IMR-90 (cell line): ENCODE data around the gene UBXN11. TPM values are rescaled to one million over a fixed set of nuclear protein-coding genes. Genes with fewer than 3 reads are reported as not detected.

ENCODE experiments used
- ATAC-seq: fragments of 200-7000 bp; cut with Tn5 transposase; 2 replicates; pipeline ENCODE4 v1.9.1; 2020; ENCODE audit warnings: low read depth, mild to moderate bottlenecking, moderate library complexity
- BruUV-seq: library from RNA; stranded (reverse); fragments of 400-500 nt; replicated peaks from 2 replicates; lab custom pipeline; 2021; lab: Mats Ljungman, UMichigan
- CTCF ChIA-PET: fragments of 300-600 bp; formaldehyde crosslinking; extraction: SDS; loops from one replicate; lab custom pipeline; 2021; ENCODE audit warnings: antibody characterized with exemption; lab: Yijun Ruan, JAX
- POLR2A ChIA-PET: fragments of 300-600 bp; sonication (Branson Sonifier 250); formaldehyde crosslinking; loops from one replicate; lab custom pipeline; 2022; ENCODE audit warnings: antibody characterized with exemption; ENCODE audit not compliant: unreplicated experiment; lab: Charles Lee
- DNase-seq: peaks from one replicate; pipeline ENCODE4 v3.0.0; 2013
- H2AFZ ChIP-seq: replicated peaks from 2 replicates; pipeline ENCODE3; 2013; ENCODE audit warnings: low read length, mild to moderate bottlenecking; ENCODE audit not compliant: poor library complexity
- H2AK5ac ChIP-seq: 2 replicates; pipeline ENCODE4 v1.6.1; 2013; ENCODE audit warnings: low read depth, low read length, inconsistent platforms
- H2AK9ac ChIP-seq: replicated peaks from 2 replicates; pipeline ENCODE3; 2013; ENCODE audit warnings: mild to moderate bottlenecking, low read depth, low read length, moderate library complexity; ENCODE audit not compliant: poor library complexity
- H2BK120ac ChIP-seq: 2 replicates; pipeline ENCODE4 v1.6.1; 2013; ENCODE audit warnings: low read depth, low read length, inconsistent platforms
- H2BK15ac ChIP-seq: 3 replicates; pipeline ENCODE4 v1.6.1; 2013; ENCODE audit warnings: low read depth, low read length, inconsistent platforms
- H2BK20ac ChIP-seq: 2 replicates; pipeline ENCODE4 v1.6.1; 2013; ENCODE audit warnings: low read depth, mild to moderate bottlenecking, inconsistent platforms, low read length, moderate library complexity
- H2BK5ac ChIP-seq: 2 replicates; pipeline ENCODE4 v1.6.1; 2013; ENCODE audit warnings: mild to moderate bottlenecking, low read depth, low read length, inconsistent platforms; ENCODE audit not compliant: poor library complexity, severe bottlenecking
- H3K14ac ChIP-seq: replicated peaks from 2 replicates; pipeline ENCODE4 v1.6.1; 2013; ENCODE audit warnings: low read depth, low read length, inconsistent platforms
- H3K18ac ChIP-seq: 2 replicates; pipeline ENCODE4 v1.6.1; 2013; ENCODE audit warnings: low read depth, low read length, control low read depth
- H3K23ac ChIP-seq: 2 replicates; pipeline ENCODE4 v1.6.1; 2013; ENCODE audit warnings: low read depth, low read length, inconsistent platforms
- H3K27ac ChIP-seq: 2 replicates; pipeline ENCODE4 v1.5.1; 2013; ENCODE audit warnings: mild to moderate bottlenecking, control low read depth, low read length; ENCODE audit not compliant: insufficient read depth
- H3K27me3 ChIP-seq: 2 replicates; pipeline ENCODE4 v1.6.1; 2013; ENCODE audit warnings: low read length; ENCODE audit not compliant: control insufficient read depth, insufficient read depth
- H3K36me3 ChIP-seq: 2 replicates; pipeline ENCODE4 v1.6.1; 2013; ENCODE audit warnings: low read length, mixed read lengths; ENCODE audit not compliant: control insufficient read depth, insufficient read depth
- H3K4ac ChIP-seq: 2 replicates; pipeline ENCODE4 v1.6.1; 2013; ENCODE audit warnings: low read depth, low read length, inconsistent platforms
- H3K4me1 ChIP-seq: 2 replicates; pipeline ENCODE4 v1.6.1; 2013; ENCODE audit warnings: low read length, mixed read lengths; ENCODE audit not compliant: control insufficient read depth, insufficient read depth
- H3K4me2 ChIP-seq: 2 replicates; pipeline ENCODE4 v1.6.1; 2013; ENCODE audit warnings: low read depth, mild to moderate bottlenecking, control low read depth, low read length, moderate library complexity
- H3K4me3 ChIP-seq: 2 replicates; pipeline ENCODE4 v1.5.1; 2013; ENCODE audit warnings: low read depth, mild to moderate bottlenecking, control low read depth, low read length, moderate library complexity; ENCODE audit not compliant: insufficient read depth
- H3K56ac ChIP-seq: 2 replicates; pipeline ENCODE4 v1.6.1; 2013; ENCODE audit warnings: low read length, inconsistent platforms; ENCODE audit not compliant: insufficient read depth; ENCODE audit errors: extremely low read depth
- H3K79me1 ChIP-seq, 2 experiments: 2 replicates each; pipeline ENCODE4 v1.6.1; 2013; ENCODE audit warnings: low read length in 2 of 2, inconsistent platforms in 1 of 2, low read depth in 1 of 2
- H3K9ac ChIP-seq: 2 replicates; pipeline ENCODE4 v1.6.1; 2013; ENCODE audit warnings: low read depth, low read length, control low read depth
- H3K9me1 ChIP-seq: 2 replicates; pipeline ENCODE4 v1.6.1; 2013; ENCODE audit warnings: low read length, inconsistent platforms; ENCODE audit not compliant: insufficient read depth
- H3K9me3 ChIP-seq: 2 replicates; pipeline ENCODE4 v1.6.1; 2013; ENCODE audit warnings: low read length; ENCODE audit not compliant: control insufficient read depth, insufficient read depth
- H4K20me1 ChIP-seq: 2 replicates; pipeline ENCODE4 v1.6.1; 2013; ENCODE audit warnings: low read length, inconsistent platforms; ENCODE audit not compliant: insufficient read depth
- H4K5ac ChIP-seq: 2 replicates; pipeline ENCODE4 v1.6.1; 2013; ENCODE audit warnings: mild to moderate bottlenecking, low read depth, low read length, control low read depth
- H4K8ac ChIP-seq, 2 experiments: 2 replicates each; pipeline ENCODE4 v1.6.1; 2013; ENCODE audit warnings: low read depth in 2 of 2, low read length in 2 of 2, control low read depth in 1 of 2, inconsistent platforms in 1 of 2
- H4K91ac ChIP-seq: 2 replicates; pipeline ENCODE4 v1.6.1; 2013; ENCODE audit warnings: low read depth, low read length, inconsistent platforms; ENCODE audit not compliant: insufficient read depth
- BHLHE40 ChIP-seq: fragments of 150-350 bp; IDR thresholded peaks from 2 replicates; pipeline ENCODE4 v1.6.1; 2016; ENCODE audit warnings: mild to moderate bottlenecking, low read depth, low read length
- CHD1 ChIP-seq: IDR thresholded peaks from 2 replicates; pipeline ENCODE4 v1.6.1; 2012; ENCODE audit warnings: low read depth, low read length, improper control_type of control experiment
- FOS ChIP-seq: fragments of 150-350 bp; IDR thresholded peaks from 2 replicates; pipeline ENCODE4 v1.6.1; 2016; ENCODE audit warnings: low read depth, low read length
- MAFK ChIP-seq: IDR thresholded peaks from 2 replicates; pipeline ENCODE4 v1.6.1; 2012; ENCODE audit warnings: low read depth, low read length, improper control_type of control experiment
- MAZ ChIP-seq: IDR thresholded peaks from 2 replicates; pipeline ENCODE4 v1.6.1; 2012; ENCODE audit warnings: low read depth, mild to moderate bottlenecking, low read length, improper control_type of control experiment, moderate library complexity, borderline replicate concordance
- MXI1 ChIP-seq: IDR thresholded peaks from 2 replicates; pipeline ENCODE4 v1.6.1; 2012; ENCODE audit warnings: low read depth, mild to moderate bottlenecking, low read length, moderate library complexity, borderline replicate concordance
- NFE2L2 ChIP-seq: fragments of 150-350 bp; IDR thresholded peaks from 2 replicates; pipeline ENCODE4 v1.6.1; 2016; ENCODE audit warnings: low read depth, mild to moderate bottlenecking, low read length
- POLR2A ChIP-seq: IDR thresholded peaks from 2 replicates; pipeline ENCODE4 v1.6.1; 2012; ENCODE audit warnings: mild to moderate bottlenecking, low read depth, low read length
- RAD21 ChIP-seq: IDR thresholded peaks from 2 replicates; pipeline ENCODE4 v1.6.1; 2012; ENCODE audit warnings: low read length, improper control_type of control experiment
- RCOR1 ChIP-seq: IDR thresholded peaks from 2 replicates; pipeline ENCODE4 v1.6.1; 2012; ENCODE audit warnings: mild to moderate bottlenecking, low read length, improper control_type of control experiment; ENCODE audit not compliant: insufficient replicate concordance
- RFX5 ChIP-seq: IDR thresholded peaks from 2 replicates; pipeline ENCODE4 v1.8.0; 2012; ENCODE audit warnings: low read depth, mild to moderate bottlenecking, low read length, moderate library complexity
- SMC3 ChIP-seq: fragments of 150-350 bp; IDR thresholded peaks from 2 replicates; pipeline ENCODE4 v1.6.1; 2016; ENCODE audit warnings: low read depth, mild to moderate bottlenecking, antibody characterized with exemption, low read length, moderate library complexity
- WGBS, 2 experiments: methylation state at CpG; one replicate each; pipeline versions ENCODE4 v1.1.5 to v1.1.7; 2013; ENCODE audit warnings: missing lambda C conversion rate in 2 of 2; ENCODE audit not compliant: insufficient read length in 1 of 2; ENCODE audit errors: extremely low coverage in 2 of 2; 5-methylcytosine and 5-hydroxymethylcytosine counted together
- dilution Hi-C: fragments of 300-500 bp; cut with HindIII; formaldehyde crosslinking; loops from one replicate; pipeline ENCODE4 v1.14.3; 2018; ENCODE audit warnings: low sequenced_read_pairs; ENCODE audit not compliant: unreplicated experiment
- in situ Hi-C: fragments of 300-500 bp; cut with MboI; formaldehyde crosslinking; loops from 3 replicates; pipeline ENCODE4 v1.14.3; 2019; ENCODE audit warnings: low sequenced_read_pairs, inconsistent platforms, mixed read lengths
- intact Hi-C: fragments of 100-400 bp; cut with micrococcal nuclease; formaldehyde crosslinking; loops from 2 replicates; pipeline ENCODE4 v1.10.0; 2022
- polyA plus RNA-seq, 3 experiments: library from polyadenylated mRNA; depleted of rRNA; stranded (reverse); fragments of >200 nt; gene quantifications; 2 replicates each; pipeline ENCODE4 v1.2.3, GENCODE V29; 2012; ENCODE audit warnings: low replicate concordance in 1 of 3
- total RNA-seq: library from RNA; depleted of rRNA; stranded (reverse); fragments of >200 nt; gene quantifications from 2 replicates; pipeline ENCODE4 v1.2.3, GENCODE V29; 2012
- TF ChIP-seq, protein P1 (sequence below): conservative IDR thresholded peaks from 2 replicates; pipeline ENCODE4 v1.5.1; 2012; ENCODE audit warnings: mild to moderate bottlenecking, low read depth, low read length, improper control_type of control experiment
- TF ChIP-seq, protein P2 (sequence below): fragments of 150-350 bp; IDR thresholded peaks from 2 replicates; pipeline ENCODE4 v1.6.1; 2017; ENCODE audit warnings: mild to moderate bottlenecking, antibody characterized with exemption, low read length, low read depth
- TF ChIP-seq, protein P3 (sequence below): fragments of 150-350 bp; IDR thresholded peaks from 2 replicates; pipeline ENCODE4 v1.6.1; 2016; ENCODE audit warnings: low read depth, mild to moderate bottlenecking, low read length, moderate library complexity, borderline replicate concordance

Gene UBXN11
- total and polyA plus RNA-seq, 2 of the 4 experiments (the other 2 are of a cell fraction), result 5.2 to 17.0 TPM

DNA sequence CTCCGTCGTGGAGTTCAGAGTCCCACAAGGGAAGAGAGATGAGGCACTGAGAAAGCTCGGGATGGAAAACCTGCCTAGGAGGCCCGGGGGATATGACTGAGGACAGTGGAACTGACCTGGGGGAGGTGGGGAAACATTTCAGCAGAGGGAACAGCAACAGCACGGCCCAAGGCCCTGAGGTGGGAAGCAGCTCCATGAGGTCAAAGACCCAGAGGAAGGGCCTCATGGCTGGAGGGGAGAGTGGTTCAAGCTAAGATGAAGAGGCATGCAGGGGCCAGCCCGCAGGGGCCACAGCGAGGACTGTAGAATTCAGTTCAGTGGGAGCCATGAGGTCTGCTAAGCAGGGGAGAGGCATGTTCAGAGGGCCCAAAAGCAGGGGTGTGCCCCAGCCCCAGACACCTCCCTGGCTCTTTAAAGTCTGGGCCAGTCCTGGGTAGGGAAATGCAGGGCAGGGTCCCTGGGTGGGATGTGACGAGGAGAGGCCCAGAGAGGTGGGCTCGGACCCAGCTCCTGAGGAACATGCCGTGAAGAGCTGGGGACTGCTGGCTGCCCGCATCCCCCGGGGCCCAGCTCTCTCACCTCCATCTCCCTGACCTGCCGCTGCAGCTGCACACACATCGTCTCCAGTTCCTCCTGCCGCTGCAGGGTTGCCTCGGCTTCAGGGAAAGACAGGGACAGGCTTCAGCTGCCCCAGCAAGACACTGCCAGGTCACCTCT, 9.9 kb downstream of the UBXN11 start:
- no peak overlapping the region for H2BK15ac ChIP-seq
- DNase-seq (no peak), ATAC-seq (no peak)
- no peak overlapping the region for H3K9ac ChIP-seq
- ChIA-PET CTCF (interaction anchor here (0.6 kb wide), 1 partner anchor 23 kb away, joined by 3 read pairs; no protein-coding TSS in a partner anchor), POLR2A (no interaction called here)
- H4K91ac ChIP-seq, result no peak overlapping the region
- H3K9me1 ChIP-seq, result peaks cover 13% of the 10 kb centered on the region
- no peak overlapping the region for H3K18ac ChIP-seq
- no peak overlapping the region for H3K14ac ChIP-seq
- no peaks in the 10 kb centered on the region for H3K9me3 ChIP-seq
- H3K4ac ChIP-seq, result no peak overlapping the region
- H3K4me1 ChIP-seq, result peaks cover 6% of the 10 kb centered on the region
- H2AK5ac ChIP-seq, result no peak overlapping the region; the same call in 1 of the 2 replicates
- no peak overlapping the region for H2AK9ac ChIP-seq
- no peak overlapping the region for H3K4me3 ChIP-seq
- H3K27ac ChIP-seq, result no peak overlapping the region
- no peak overlapping the region for H2BK20ac ChIP-seq
- peaks cover under 1 to 20% of the 10 kb centered on the region in 2 experiments; a peak in 3 of 4 replicates for H3K79me1 ChIP-seq
- no peaks in the 10 kb centered on the region; the same call in 1 of the 2 replicates for H3K36me3 ChIP-seq
- H2AFZ ChIP-seq, result no peak overlapping the region
- H3K23ac ChIP-seq, result no peak overlapping the region
- dilution Hi-C loops (no loop called here), in situ Hi-C loops (no loop called here), intact Hi-C loops (no loop called here)
- H4K20me1 ChIP-seq, result no peaks in the 10 kb centered on the region
- BruUV-seq, result no TSS peak
- H3K27me3 ChIP-seq, result no peaks in the 10 kb centered on the region
- no peak overlapping the region for H3K4me2 ChIP-seq
- H4K5ac ChIP-seq, result no peak overlapping the region
- no peak overlapping the region for H2BK5ac ChIP-seq
- no peak overlapping the region for H4K8ac ChIP-seq
- 82% methylated on average over 7 of the region's 16 CpGs; no CpG with 5 or more reads in 1 of the 2 experiments for WGBS, 2 experiments
- TF ChIP-seq RAD21 (no peak), RCOR1 (no peak), FOS (no peak), MAFK (no peak), POLR2A (no peak), BHLHE40 (no peak), RFX5 (no peak), MXI1 (no peak), CHD1 (no peak), NFE2L2 (no peak), SMC3 (no peak), MAZ (no peak)
- TF ChIP-seq, protein P1, sequence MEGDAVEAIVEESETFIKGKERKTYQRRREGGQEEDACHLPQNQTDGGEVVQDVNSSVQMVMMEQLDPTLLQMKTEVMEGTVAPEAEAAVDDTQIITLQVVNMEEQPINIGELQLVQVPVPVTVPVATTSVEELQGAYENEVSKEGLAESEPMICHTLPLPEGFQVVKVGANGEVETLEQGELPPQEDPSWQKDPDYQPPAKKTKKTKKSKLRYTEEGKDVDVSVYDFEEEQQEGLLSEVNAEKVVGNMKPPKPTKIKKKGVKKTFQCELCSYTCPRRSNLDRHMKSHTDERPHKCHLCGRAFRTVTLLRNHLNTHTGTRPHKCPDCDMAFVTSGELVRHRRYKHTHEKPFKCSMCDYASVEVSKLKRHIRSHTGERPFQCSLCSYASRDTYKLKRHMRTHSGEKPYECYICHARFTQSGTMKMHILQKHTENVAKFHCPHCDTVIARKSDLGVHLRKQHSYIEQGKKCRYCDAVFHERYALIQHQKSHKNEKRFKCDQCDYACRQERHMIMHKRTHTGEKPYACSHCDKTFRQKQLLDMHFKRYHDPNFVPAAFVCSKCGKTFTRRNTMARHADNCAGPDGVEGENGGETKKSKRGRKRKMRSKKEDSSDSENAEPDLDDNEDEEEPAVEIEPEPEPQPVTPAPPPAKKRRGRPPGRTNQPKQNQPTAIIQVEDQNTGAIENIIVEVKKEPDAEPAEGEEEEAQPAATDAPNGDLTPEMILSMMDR, result no peak
- TF ChIP-seq, protein P2, sequence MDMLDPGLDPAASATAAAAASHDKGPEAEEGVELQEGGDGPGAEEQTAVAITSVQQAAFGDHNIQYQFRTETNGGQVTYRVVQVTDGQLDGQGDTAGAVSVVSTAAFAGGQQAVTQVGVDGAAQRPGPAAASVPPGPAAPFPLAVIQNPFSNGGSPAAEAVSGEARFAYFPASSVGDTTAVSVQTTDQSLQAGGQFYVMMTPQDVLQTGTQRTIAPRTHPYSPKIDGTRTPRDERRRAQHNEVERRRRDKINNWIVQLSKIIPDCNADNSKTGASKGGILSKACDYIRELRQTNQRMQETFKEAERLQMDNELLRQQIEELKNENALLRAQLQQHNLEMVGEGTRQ, result no peak
- TF ChIP-seq, protein P3, sequence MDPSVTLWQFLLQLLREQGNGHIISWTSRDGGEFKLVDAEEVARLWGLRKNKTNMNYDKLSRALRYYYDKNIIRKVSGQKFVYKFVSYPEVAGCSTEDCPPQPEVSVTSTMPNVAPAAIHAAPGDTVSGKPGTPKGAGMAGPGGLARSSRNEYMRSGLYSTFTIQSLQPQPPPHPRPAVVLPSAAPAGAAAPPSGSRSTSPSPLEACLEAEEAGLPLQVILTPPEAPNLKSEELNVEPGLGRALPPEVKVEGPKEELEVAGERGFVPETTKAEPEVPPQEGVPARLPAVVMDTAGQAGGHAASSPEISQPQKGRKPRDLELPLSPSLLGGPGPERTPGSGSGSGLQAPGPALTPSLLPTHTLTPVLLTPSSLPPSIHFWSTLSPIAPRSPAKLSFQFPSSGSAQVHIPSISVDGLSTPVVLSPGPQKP, result no peak
- H2BK120ac ChIP-seq, result no peak overlapping the region
- H3K56ac ChIP-seq, result no peak overlapping the region
